ENCODE measurements around the gene GDF3. TPM values are rescaled to one million over a fixed set of nuclear protein-coding genes. Genes with fewer than 3 reads are reported as not detected.

The GDF3 gene
- total RNA-seq, 1 experiment from 2014 or later, result not detected

GRCh38 chr12:7647071-7647470 is 48.5 kb downstream of the GDF3 start:
- TF ChIP-seq CTCF (conservative IDR thresholded peaks at IDR 0.05), result no peak
- no peak for TF ChIP-seq EZH2 (IDR thresholded peaks at IDR 0.05; ENCODE audit: low read depth)
- Histone ChIP-seq H3K9me2 (ENCODE audit: insufficient read depth) (no peaks in the 10 kb centered on the region), H2AFZ (no peak overlapping the region), H3K4me2 (no peak overlapping the region), H3K79me2 (ENCODE audit: low read depth) (no peaks in the 10 kb centered on the region), H3K4me3 (no peak overlapping the region), H3K9me3 (ENCODE audit: insufficient read depth, low read depth) (no peaks in the 10 kb centered on the region), H4K20me1 (ENCODE audit: insufficient read depth) (no peaks in the 10 kb centered on the region), H3K27ac (no peak overlapping the region), H3K27me3 (ENCODE audit: insufficient read depth, low read depth) (no peaks in the 10 kb centered on the region), H3F3A (ENCODE audit: insufficient read depth, low read depth) (no peaks in the 10 kb centered on the region), H3K36me3 (ENCODE audit: low read depth) (no peaks in the 10 kb centered on the region), H3K4me1 (replicated peaks; ENCODE audit: insufficient read depth) (no peaks in the 10 kb centered on the region)
- CTCF ChIA-PET, result interaction anchor here (0.9 kb wide), 1 partner anchor 17 kb away, joined by 3 read pairs; no protein-coding TSS in a partner anchor
- POLR2A ChIA-PET (ENCODE audit: unreplicated experiment), result no interaction called here
- intact Hi-C loops (cut with micrococcal nuclease; ENCODE audit: unreplicated experiment), result loop anchor here (10.0 kb wide), 2 partner anchors 458 to 588 kb away; no protein-coding TSS in a partner anchor
- DNase-seq, result no peak
- BruUV-seq (replicated peaks), result no TSS peak

- Histone ChIP-seq H3K27ac (no peak overlapping the region), H2AFZ (no peak overlapping the region), H3K79me2 (ENCODE audit: low read depth) (no peaks in the 10 kb centered on the region), H3K36me3 (ENCODE audit: low read depth) (no peaks in the 10 kb centered on the region), H3K27me3 (ENCODE audit: insufficient read depth, low read depth) (no peaks in the 10 kb centered on the region), H4K20me1 (ENCODE audit: insufficient read depth) (no peaks in the 10 kb centered on the region), H3K4me1 (replicated peaks; ENCODE audit: insufficient read depth) (no peaks in the 10 kb centered on the region), H3F3A (ENCODE audit: insufficient read depth, low read depth) (no peaks in the 10 kb centered on the region), H3K4me3 (no peak overlapping the region), H3K4me2 (no peak overlapping the region), H3K9me2 (ENCODE audit: insufficient read depth) (no peaks in the 10 kb centered on the region), H3K9me3 (ENCODE audit: insufficient read depth, low read depth) (no peaks in the 10 kb centered on the region)
- DNase-seq, result no peak
- TF ChIP-seq EZH2 (IDR thresholded peaks at IDR 0.05; ENCODE audit: low read depth), result no peak
- TF ChIP-seq CTCF (conservative IDR thresholded peaks at IDR 0.05), result no peak
- intact Hi-C loops (cut with micrococcal nuclease; ENCODE audit: unreplicated experiment), result loop anchor here (10.0 kb wide), 2 partner anchors 459 to 589 kb away; no protein-coding TSS in a partner anchor
- ChIA-PET CTCF (no interaction called here), POLR2A (ENCODE audit: unreplicated experiment) (no interaction called here)
- BruUV-seq (replicated peaks), result no TSS peak
Observed at GRCh38 chr12:7646178-7646475, 49.4 kb downstream of the GDF3 start.

- Histone ChIP-seq H3K27me3 (ENCODE audit: insufficient read depth, low read depth) (no peaks in the 10 kb centered on the region), H3K4me1 (replicated peaks; ENCODE audit: insufficient read depth) (no peaks in the 10 kb centered on the region), H3F3A (ENCODE audit: insufficient read depth, low read depth) (no peaks in the 10 kb centered on the region), H4K20me1 (ENCODE audit: insufficient read depth) (no peaks in the 10 kb centered on the region), H3K79me2 (ENCODE audit: low read depth) (no peaks in the 10 kb centered on the region), H3K4me2 (no peak overlapping the region), H3K4me3 (no peak overlapping the region), H3K27ac (no peak overlapping the region), H3K36me3 (ENCODE audit: low read depth) (no peaks in the 10 kb centered on the region), H2AFZ (no peak overlapping the region), H3K9me2 (ENCODE audit: insufficient read depth) (no peaks in the 10 kb centered on the region), H3K9me3 (ENCODE audit: insufficient read depth, low read depth) (no peaks in the 10 kb centered on the region)
- peak; percentile 21 to 44 for DNase-seq
- no peak for TF ChIP-seq EZH2 (IDR thresholded peaks at IDR 0.05; ENCODE audit: low read depth)
- peak; percentile 97 for TF ChIP-seq CTCF (conservative IDR thresholded peaks at IDR 0.05)
- ChIA-PET CTCF (no interaction called here), POLR2A (ENCODE audit: unreplicated experiment) (no interaction called here)
- no TSS peak for BruUV-seq (replicated peaks)
- intact Hi-C loops (cut with micrococcal nuclease; ENCODE audit: unreplicated experiment), result loop anchor here (10.0 kb wide), 2 partner anchors 459 to 589 kb away; no protein-coding TSS in a partner anchor
Observed at GRCh38 chr12:7645395-7646177, 50.0 kb downstream of the GDF3 start.

Measured in PC-9 (cell line).